GM12864 (cell line): Measurements from ENCODE around the gene UBE2I.

ENCODE experiments used
- DNase-seq: peaks from one replicate; pipeline ENCODE4 v3.0.0-alpha.2; 2011; ENCODE audit warnings: low read depth
- H3K4me3 ChIP-seq: 2 replicates; pipeline ENCODE4 v1.5.1; 2011; ENCODE audit warnings: mild to moderate bottlenecking, low read depth, low read length, control low read depth
- CTCF ChIP-seq: IDR thresholded peaks from 2 replicates; pipeline ENCODE4 v1.5.1; 2011; ENCODE audit warnings: low read depth, mild to moderate bottlenecking, moderate library complexity, low read length, control low read depth, inconsistent platforms; ENCODE audit errors: missing control alignments

Gene UBE2I

GRCh38 chr16:1350691-1351090 lies 41.3 kb downstream of the UBE2I start:
- no peak for TF ChIP-seq CTCF
- DNase-seq: no peak
- H3K4me3 ChIP-seq: peak overlapping the region; percentile 84

GRCh38 chr16:1351215-1351581 lies 41.8 kb downstream of the UBE2I start:
- no peak for DNase-seq
- H3K4me3 ChIP-seq: peak overlapping the region; percentile 84
- TF ChIP-seq CTCF: no peak

GRCh38 chr16:1351582-1352362 lies 42.3 kb downstream of the UBE2I start, which contains the start of the genes GNPTG and TSR3:
Gene GNPTG (plus strand): TSS chr16:1351931. CDS start chr16:1351966, 35 bp downstream.
Gene TSR3 (minus strand): TSS chr16:1351878. CDS start chr16:1351804, 74 bp downstream.
- DNase-seq: peak; percentile 79
- H3K4me3 ChIP-seq: peak within 1 kb of the TSS; percentile 84
- TF ChIP-seq CTCF: no peak

- DNase-seq: no peak
- no peak overlapping the region for H3K4me3 ChIP-seq
- no peak for TF ChIP-seq CTCF
Observed at GRCh38 chr16:1354815-1355540, 45.5 kb downstream of the UBE2I start.

- DNase-seq: no peak
- no peak for TF ChIP-seq CTCF
- H3K4me3 ChIP-seq: no peak overlapping the region
Observed at GRCh38 chr16:1355591-1355990, 46.2 kb downstream of the UBE2I start.

GRCh38 chr16:1356061-1356900 lies 46.8 kb downstream of the UBE2I start:
- no peak for TF ChIP-seq CTCF
- DNase-seq: no peak
- no peak overlapping the region for H3K4me3 ChIP-seq
